Loucy (cell line): ENCODE measurements around the gene PPM1L.
A peak's percentile ranks its signal among the peaks of the same experiment; 100 is the strongest.

ENCODE experiments used
- H2AFZ ChIP-seq: fragments of 200-600 bp; sonication (generic); 2 replicates; pipeline ENCODE4 v1.6.0; 2016; ENCODE audit warnings: antibody characterized with exemption, mild to moderate bottlenecking, low read length, moderate library complexity
- H3F3A ChIP-seq: fragments of 200-600 bp; 2 replicates; pipeline ENCODE4 v1.6.0; 2016; ENCODE audit warnings: antibody characterized with exemption, low read depth, mild to moderate bottlenecking
- H3K27me3 ChIP-seq: fragments of 200-600 bp; sonication (generic); 2 replicates; pipeline ENCODE4 v1.6.1; 2014; ENCODE audit warnings: low read length, mild to moderate bottlenecking; ENCODE audit not compliant: insufficient read depth, poor library complexity, severe bottlenecking
- H3K36me3 ChIP-seq: fragments of 200-600 bp; sonication (generic); 2 replicates; pipeline ENCODE4 v1.6.1; 2016; ENCODE audit warnings: low read length; ENCODE audit not compliant: insufficient read depth
- H3K4me1 ChIP-seq: fragments of 200-600 bp; sonication (generic); 2 replicates; pipeline ENCODE4 v1.5.1; 2014; ENCODE audit warnings: low read length, mild to moderate bottlenecking; ENCODE audit not compliant: insufficient read depth, poor library complexity, severe bottlenecking
- H3K4me2 ChIP-seq: fragments of 200-600 bp; sonication (generic); 2 replicates; pipeline ENCODE4 v1.6.0; 2014; ENCODE audit warnings: antibody characterized with exemption, low read length, low read depth, mild to moderate bottlenecking; ENCODE audit not compliant: poor library complexity, severe bottlenecking
- H3K4me3 ChIP-seq: fragments of 200-600 bp; sonication (generic); 2 replicates; pipeline ENCODE4 v1.5.1; 2014; ENCODE audit warnings: low read length, mild to moderate bottlenecking, mixed read lengths; ENCODE audit not compliant: poor library complexity, severe bottlenecking
- H3K79me2 ChIP-seq: fragments of 200-600 bp; sonication (generic); 2 replicates; pipeline ENCODE4 v1.6.1; 2014; ENCODE audit warnings: low read length; ENCODE audit not compliant: insufficient read depth
- H3K9ac ChIP-seq: fragments of 200-600 bp; sonication (generic); 2 replicates; pipeline ENCODE4 v1.6.0; 2014; ENCODE audit warnings: mild to moderate bottlenecking, low read depth, low read length, moderate library complexity; ENCODE audit not compliant: poor library complexity, severe bottlenecking
- H3K9me2 ChIP-seq: fragments of 200-600 bp; sonication (generic); replicated peaks from 2 replicates; pipeline ENCODE4 v1.6.1; 2016; ENCODE audit warnings: low read depth, low read length, mixed read lengths
- H3K9me3 ChIP-seq: fragments of 200-600 bp; sonication (generic); 2 replicates; pipeline ENCODE4 v1.6.1; 2014; ENCODE audit warnings: mild to moderate bottlenecking, antibody characterized with exemption, low read length, low read depth; ENCODE audit not compliant: insufficient read depth
- H4K20me1 ChIP-seq: fragments of 200-600 bp; sonication (generic); 2 replicates; pipeline ENCODE4 v1.6.0; 2014; ENCODE audit warnings: antibody characterized with exemption, low read length, mild to moderate bottlenecking; ENCODE audit not compliant: insufficient read depth, poor library complexity, severe bottlenecking
- EZH2phosphoT487 ChIP-seq: fragments of 200-600 bp; IDR thresholded peaks from 2 replicates; pipeline ENCODE4 v1.6.1; 2018; ENCODE audit warnings: antibody characterized with exemption, mild to moderate bottlenecking, moderate library complexity, borderline replicate concordance
- TF ChIP-seq, protein P1 (sequence below): fragments of 200-600 bp; sonication (generic); conservative IDR thresholded peaks from 2 replicates; pipeline ENCODE4 v1.5.1; 2014; ENCODE audit warnings: mild to moderate bottlenecking, antibody characterized with exemption, low read length

The PPM1L gene

DNA sequence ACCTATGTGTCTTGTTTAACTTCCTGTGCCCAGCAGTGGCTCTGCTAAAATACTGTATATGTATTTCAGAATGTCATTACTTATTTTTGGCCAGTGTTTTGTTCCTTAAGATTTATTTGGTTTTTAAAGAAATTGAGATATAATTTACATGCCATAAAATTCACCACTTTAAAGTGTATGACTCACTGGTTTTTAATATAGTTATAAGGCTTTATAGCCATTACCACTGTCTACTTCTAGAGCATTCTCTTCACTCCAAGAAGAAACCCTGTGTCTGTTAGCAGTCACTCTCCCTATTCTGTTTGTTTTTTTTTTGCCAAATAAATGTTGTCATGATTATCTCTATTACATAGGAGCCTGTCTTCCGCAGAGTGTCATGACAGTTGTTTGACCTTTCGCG lies 25.8 kb downstream of the PPM1L start:
- no peaks in the 10 kb centered on the region for H3F3A ChIP-seq
- H3K27me3 ChIP-seq: no peaks in the 10 kb centered on the region
- no peaks in the 10 kb centered on the region for H4K20me1 ChIP-seq
- H3K4me3 ChIP-seq: no peak overlapping the region
- H3K36me3 ChIP-seq: no peaks in the 10 kb centered on the region
- no peaks in the 10 kb centered on the region for H3K9me3 ChIP-seq
- H2AFZ ChIP-seq: peak overlapping the region; percentile 62
- peak overlapping the region; percentile 31 for H3K4me2 ChIP-seq
- no peak overlapping the region for H3K9ac ChIP-seq
- peaks cover 36% of the 10 kb centered on the region for H3K4me1 ChIP-seq
- H3K79me2 ChIP-seq: no peaks in the 10 kb centered on the region
- no peaks in the 10 kb centered on the region for H3K9me2 ChIP-seq
- TF ChIP-seq, protein P1, sequence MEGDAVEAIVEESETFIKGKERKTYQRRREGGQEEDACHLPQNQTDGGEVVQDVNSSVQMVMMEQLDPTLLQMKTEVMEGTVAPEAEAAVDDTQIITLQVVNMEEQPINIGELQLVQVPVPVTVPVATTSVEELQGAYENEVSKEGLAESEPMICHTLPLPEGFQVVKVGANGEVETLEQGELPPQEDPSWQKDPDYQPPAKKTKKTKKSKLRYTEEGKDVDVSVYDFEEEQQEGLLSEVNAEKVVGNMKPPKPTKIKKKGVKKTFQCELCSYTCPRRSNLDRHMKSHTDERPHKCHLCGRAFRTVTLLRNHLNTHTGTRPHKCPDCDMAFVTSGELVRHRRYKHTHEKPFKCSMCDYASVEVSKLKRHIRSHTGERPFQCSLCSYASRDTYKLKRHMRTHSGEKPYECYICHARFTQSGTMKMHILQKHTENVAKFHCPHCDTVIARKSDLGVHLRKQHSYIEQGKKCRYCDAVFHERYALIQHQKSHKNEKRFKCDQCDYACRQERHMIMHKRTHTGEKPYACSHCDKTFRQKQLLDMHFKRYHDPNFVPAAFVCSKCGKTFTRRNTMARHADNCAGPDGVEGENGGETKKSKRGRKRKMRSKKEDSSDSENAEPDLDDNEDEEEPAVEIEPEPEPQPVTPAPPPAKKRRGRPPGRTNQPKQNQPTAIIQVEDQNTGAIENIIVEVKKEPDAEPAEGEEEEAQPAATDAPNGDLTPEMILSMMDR: no peak
- no peak for TF ChIP-seq EZH2phosphoT487

- no peaks in the 10 kb centered on the region for H3K36me3 ChIP-seq
- peak overlapping the region; percentile 27 for H3K4me2 ChIP-seq
- peaks cover 36% of the 10 kb centered on the region for H3K4me1 ChIP-seq
- H3K4me3 ChIP-seq: no peak overlapping the region
- 0 out of 2 replicates have a peak, but pooled peaks cover 5% of the 10 kb centered on the region for H3K9me3 ChIP-seq
- no peaks in the 10 kb centered on the region for H3K79me2 ChIP-seq
- no peaks in the 10 kb centered on the region for H4K20me1 ChIP-seq
- H3F3A ChIP-seq: no peaks in the 10 kb centered on the region
- no peaks in the 10 kb centered on the region for H3K9me2 ChIP-seq
- H2AFZ ChIP-seq: 0 out of 2 replicates have a peak overlapping the region, but pooled peaks have one; percentile 21
- TF ChIP-seq, protein P1: no peak
- no peak for TF ChIP-seq EZH2phosphoT487
- no peaks in the 10 kb centered on the region for H3K27me3 ChIP-seq
- H3K9ac ChIP-seq: no peak overlapping the region
These were observed 28.8 kb downstream of the PPM1L start for GRCh38 chr3:160784853-160785252.

- Histone ChIP-seq H3K4me3 (no peak overlapping the region), H3K4me2 (no peak overlapping the region), H3K36me3 (no peaks in the 10 kb centered on the region), H3K79me2 (no peaks in the 10 kb centered on the region), H3K9ac (no peak overlapping the region), H3K27me3 (no peaks in the 10 kb centered on the region), H3K9me3 (0 out of 2 replicates have a peak, but pooled peaks cover 5% of the 10 kb centered on the region), H3K4me1 (peaks cover 12% of the 10 kb centered on the region), H2AFZ (no peak overlapping the region), H3F3A (no peaks in the 10 kb centered on the region), H3K9me2 (no peaks in the 10 kb centered on the region), H4K20me1 (no peaks in the 10 kb centered on the region)
- no peak for TF ChIP-seq EZH2phosphoT487
- TF ChIP-seq, protein P1: no peak
These were observed 34.7 kb downstream of the PPM1L start for GRCh38 chr3:160790726-160791125.
